Heart right ventricle (tissue), 16 donors: ENCODE data around the gene HRK. TPM values are rescaled to one million over a fixed set of nuclear protein-coding genes. Genes with fewer than 3 reads are reported as not detected.

Experiments
- ATAC-seq, 8 donors: fragments of 200-7000 bp; cut with Tn5 transposase; one replicate each; pipeline ENCODE4 v1.9.1; 2020; ENCODE audit warnings: mild to moderate bottlenecking in 8 of 8, moderate library complexity in 8 of 8, moderate number of reproducible peaks in 1 of 8
- DNase-seq, 2 donors: peaks; one replicate each; pipeline ENCODE4 v3.0.0-alpha.2; 2020
- H3K27ac ChIP-seq, 10 donors: fragments of 200-600 bp; sonication (generic) in 2 of 10; one replicate each; pipeline versions ENCODE4 v1.5.0 to v1.8.0; 2020 to 2022; ENCODE audit warnings: mild to moderate bottlenecking in 3 of 10
- H3K27me3 ChIP-seq, 7 donors: fragments of 200-600 bp; one replicate each; pipeline ENCODE4 v1.8.0; 2021 to 2022; ENCODE audit warnings: mild to moderate bottlenecking in 2 of 7
- H3K36me3 ChIP-seq, 9 donors: fragments of 200-600 bp; sonication (generic) in 1 of 9; one replicate each; pipeline versions ENCODE4 v1.5.0 to v1.8.0; 2020 to 2022; ENCODE audit warnings: mild to moderate bottlenecking in 2 of 9
- H3K4me1 ChIP-seq, 9 donors: fragments of 200-600 bp; sonication (generic) in 1 of 9; one replicate each; pipeline versions ENCODE4 v1.5.0 to v1.8.0; 2020 to 2022; ENCODE audit warnings: mild to moderate bottlenecking in 4 of 9
- H3K4me3 ChIP-seq, 10 donors: fragments of 200-600 bp; sonication (generic) in 2 of 10; one replicate each; pipeline versions ENCODE4 v1.5.0 to v1.8.0; 2020 to 2022; ENCODE audit warnings: mild to moderate bottlenecking in 7 of 10, moderate library complexity in 2 of 10
- H3K9me3 ChIP-seq, 11 donors: fragments of 200-600 bp in 10 of 11; sonication (generic) in 2 of 11; one replicate each; pipeline versions ENCODE4 v1.5.0 to v1.8.0; 2013 to 2022; ENCODE audit warnings: mild to moderate bottlenecking in 2 of 11, control low read depth in 1 of 11, moderate library complexity in 1 of 11
- CTCF ChIP-seq, 9 donors: fragments of 200-600 bp; sonication (generic) in 2 of 9; IDR thresholded peaks; one replicate each; pipeline versions ENCODE4 v1.5.0 to v1.8.0; 2021 to 2022; ENCODE audit warnings: antibody characterized with exemption in 9 of 9, mild to moderate bottlenecking in 5 of 9, moderate library complexity in 1 of 9
- WGBS, 2 donors: extraction: QIAGEN DNeasy Blood & Tissue Kit; methylation state at CpG; one replicate each; pipeline ENCODE4 v1.1.7; 2013; ENCODE audit warnings: inconsistent platforms in 1 of 2; 5-methylcytosine and 5-hydroxymethylcytosine counted together
- intact Hi-C, 10 donors: fragments of 100-400 bp; cut with DNase I; formaldehyde crosslinking; loops; one replicate each; pipeline versions ENCODE4 v1.11.1 to v1.14.2; 2022
- polyA plus RNA-seq, 2 donors: library from polyadenylated mRNA; stranded (reverse); fragments of 200-250 nt; gene quantifications; one replicate each; pipeline ENCODE4 v1.2.3, GENCODE V29; 2013
- total RNA-seq, 10 donors: library from RNA; stranded (reverse); fragmentation: NEBNext Ultra II Directional in 3 of 10; extraction: Animal tissue kit (Norgen Biotek cat#: 25700) in 3 of 10; gene quantifications; one replicate each; pipeline versions ENCODE4 v1.2.1 to v1.2.4, GENCODE V29; 2021 to 2023
- donor health status: Arrhythmogenic right ventricular cardiomyopathy.
- donor health status: ischemic (EF 13 %, LVEDD 7.1; RV severe dilation, severe dysfunction).
- donor health status: healthy with polysubstance abuse.
- donor health status: DM: no; HTN: yes; CAD: no.
- donor health status: DM: no; HTN: no; CAD: no.
- donor health status: ischemic (EF 25% LVEDD 6.9; RV normal size, moderate dysfunction).
- donor health status: ischemic (EF 25% LVEDD 5.7; RV mildly dilated, moderate dysfunction).
- donor health status: healthy.
- donor health status: DM: yes; HTN: yes; CAD: no.
- donor health status: Ischemic cardiomyopathy.
- donor health status: ischemic (EF 35%, LVEDD 5.7; RV mildly dilated, moderate dysfunction).
- donor health status: nonischemic (EF 11% LVEDD 7.7; RV severe dilation, severe dysfunction).
- donor health status: DM: yes; HTN: yes; CAD: no.
- donor health status: PGD.
- donor health status: ischemic (EF 29% LVEDD 5.4; RV normal size, mild dysfunction).
- donor health status: nonischemic (EF 23%, LVEDD 6.1; RV moderate dilation, normal function).

HRK gene
- total and polyA plus RNA-seq, 12 donors = 0.03 to 2.9 (median 0.40) TPM; not detected in 2

GRCh38 chr12:116898669-116899068 lies 17.4 kb upstream of the HRK start:
- Histone ChIP-seq H3K27me3 (peaks cover 0 to 49% (median 33%) of the 10 kb centered on the region in 7 donors), H3K9me3 (no peaks in the 10 kb centered on the region), H3K27ac (no peak overlapping the region), H3K4me3 (no peak overlapping the region), H3K36me3 (no peaks in the 10 kb centered on the region), H3K4me1 (no peaks in the 10 kb centered on the region)
- 65 to 67% methylated on average over 3 of the region's 3 CpGs for WGBS, 2 donors
- DNase-seq (no peak), ATAC-seq (no peak)
- intact Hi-C loops = no loop called here
- TF ChIP-seq CTCF (IDR thresholded peaks at IDR 0.05) = no peak

- Histone ChIP-seq H3K27ac (no peak overlapping the region), H3K4me1 (no peaks in the 10 kb centered on the region), H3K36me3 (no peaks in the 10 kb centered on the region), H3K27me3 (peaks cover 0 to 49% (median 33%) of the 10 kb centered on the region in 7 donors), H3K4me3 (no peak overlapping the region), H3K9me3 (no peaks in the 10 kb centered on the region)
- WGBS, 2 donors = 66 to 71% methylated on average over 4 of the region's 4 CpGs
- DNase-seq (no peak), ATAC-seq (no peak)
- no peak for TF ChIP-seq CTCF (IDR thresholded peaks at IDR 0.05)
- intact Hi-C loops = no loop called here
Measured at GRCh38 chr12:116897476-116897875, 16.2 kb upstream of the HRK start.

- ATAC-seq (no peak), DNase-seq (no peak)
- H3K4me3 ChIP-seq = no peak overlapping the region
- no peaks in the 10 kb centered on the region for H3K9me3 ChIP-seq
- H3K27ac ChIP-seq = no peak overlapping the region
- TF ChIP-seq CTCF (IDR thresholded peaks at IDR 0.05) = no peak
- no peaks in the 10 kb centered on the region for H3K4me1 ChIP-seq
- H3K27me3 ChIP-seq = peaks cover 0 to 42% (median 24%) of the 10 kb centered on the region in 7 donors
- 65 to 71% methylated on average over 7 of the region's 7 CpGs for WGBS, 2 donors
- no peaks in the 10 kb centered on the region for H3K36me3 ChIP-seq
- intact Hi-C loops = no loop called here
Measured at GRCh38 chr12:116896411-116896924, 15.2 kb upstream of the HRK start.

- H3K9me3 ChIP-seq = peaks cover 0 to 7% (median 0%) of the 10 kb centered on the region in 11 donors
- H3K4me1 ChIP-seq = no peaks in the 10 kb centered on the region
- H3K4me3 ChIP-seq = no peak overlapping the region
- TF ChIP-seq CTCF (IDR thresholded peaks at IDR 0.05) = no peak
- ATAC-seq = no peak
- WGBS, 2 donors = 89 to 91% methylated on average over 3 of the region's 3 CpGs
- H3K27me3 ChIP-seq = peaks cover 0 to 28% (median 11%) of the 10 kb centered on the region in 7 donors
- intact Hi-C loops = no loop called here
- H3K36me3 ChIP-seq = no peaks in the 10 kb centered on the region
- H3K27ac ChIP-seq = no peak overlapping the region
- DNase-seq = no peak
Measured at GRCh38 chr12:116894913-116895312, 13.7 kb upstream of the HRK start.
